HEK293 (cell line): ENCODE measurements around the gene SEMA6D.

Experiments
- CTCF ChIA-PET: fragments of 350-600 bp; formaldehyde crosslinking; extraction: SDS; loops from one replicate; lab custom pipeline; 2021; ENCODE audit warnings: antibody characterized with exemption; lab: Yijun Ruan, JAX
- POLR2A ChIA-PET: fragments of 300-600 bp; formaldehyde crosslinking; extraction: SDS; loops from one replicate; lab custom pipeline; 2020; ENCODE audit warnings: antibody characterized with exemption, inconsistent platforms; lab: Yijun Ruan, JAX
- H3K27ac ChIP-seq: fragments of 200-500 bp; sonication (Bioruptor generic); 2 replicates; pipeline ENCODE4 v1.5.1; 2014; ENCODE audit warnings: low read depth, low read length, control low read depth, inconsistent platforms; ENCODE audit errors: extremely low read depth
- H3K36me3 ChIP-seq, 2 experiments: fragments of 200-500 bp in 1 of 2; sonication (Bioruptor generic) in 1 of 2; 1 replicate in 1 of 2; 2 replicates in 1 of 2; pipeline ENCODE4 v1.5.1; 2014 to 2017; ENCODE audit warnings: inconsistent platforms in 2 of 2, low read length in 2 of 2; ENCODE audit not compliant: control insufficient read depth in 2 of 2, insufficient read depth in 1 of 2
- H3K4me1 ChIP-seq: fragments of 200-500 bp; sonication (Bioruptor generic); 2 replicates; pipeline ENCODE4 v1.5.1; 2014; ENCODE audit warnings: mild to moderate bottlenecking, low read length, inconsistent platforms; ENCODE audit not compliant: control insufficient read depth, insufficient read depth
- H3K4me3 ChIP-seq: 2 replicates; pipeline ENCODE4 v1.5.1; 2011; ENCODE audit warnings: low read depth, mild to moderate bottlenecking, control low read depth, low read length, moderate library complexity
- H3K9me3 ChIP-seq: fragments of 200-500 bp; sonication (Bioruptor generic); 2 replicates; pipeline ENCODE4 v1.5.1; 2014; ENCODE audit warnings: low read depth, low read length, inconsistent platforms; ENCODE audit not compliant: control insufficient read depth, insufficient read depth
- AEBP2 ChIP-seq: fragments of 450-650 bp; formaldehyde crosslinking; IDR thresholded peaks from 2 replicates; pipeline ENCODE4 v1.5.1; 2016; ENCODE audit warnings: missing biosample characterization, missing genetic modification characterization, borderline replicate concordance
- GLI4 ChIP-seq: fragments of 450-650 bp; formaldehyde crosslinking; IDR thresholded peaks from 2 replicates; pipeline ENCODE4 v1.5.1; 2016; ENCODE audit warnings: missing biosample characterization, missing genetic modification characterization
- PATZ1 ChIP-seq: fragments of 450-650 bp; formaldehyde crosslinking; IDR thresholded peaks from 2 replicates; pipeline ENCODE4 v1.5.1; 2016; ENCODE audit warnings: missing biosample characterization, missing genetic modification characterization
- PRDM2 ChIP-seq: fragments of 450-650 bp; formaldehyde crosslinking; IDR thresholded peaks from 2 replicates; pipeline ENCODE4 v1.5.1; 2016; ENCODE audit warnings: missing biosample characterization, missing genetic modification characterization, borderline replicate concordance
- RBAK ChIP-seq: fragments of 450-650 bp; formaldehyde crosslinking; IDR thresholded peaks from 2 replicates; pipeline ENCODE4 v1.5.1; 2016; ENCODE audit warnings: missing biosample characterization, missing genetic modification characterization
- REPIN1 ChIP-seq: fragments of 450-650 bp; formaldehyde crosslinking; IDR thresholded peaks from 2 replicates; pipeline ENCODE4 v1.5.1; 2017; ENCODE audit warnings: missing biosample characterization, missing genetic modification characterization, low read depth
- SP3 ChIP-seq: fragments of 450-650 bp; formaldehyde crosslinking; IDR thresholded peaks from 2 replicates; pipeline ENCODE4 v1.5.1; 2016; ENCODE audit warnings: missing biosample characterization, missing genetic modification characterization
- SP7 ChIP-seq: fragments of 450-650 bp; formaldehyde crosslinking; IDR thresholded peaks from 2 replicates; pipeline ENCODE4 v1.5.1; 2016; ENCODE audit warnings: missing biosample characterization, missing genetic modification characterization
- ZBTB6 ChIP-seq: fragments of 450-650 bp; formaldehyde crosslinking; IDR thresholded peaks from 2 replicates; pipeline ENCODE4 v1.5.1; 2017; ENCODE audit warnings: missing biosample characterization, missing genetic modification characterization
- ZNF10 ChIP-seq: fragments of 450-650 bp; formaldehyde crosslinking; IDR thresholded peaks from 2 replicates; pipeline ENCODE4 v1.5.1; 2017; ENCODE audit warnings: missing biosample characterization, missing genetic modification characterization
- ZNF157 ChIP-seq: fragments of 450-650 bp; formaldehyde crosslinking; IDR thresholded peaks from 2 replicates; pipeline ENCODE4 v1.5.1; 2016; ENCODE audit warnings: missing biosample characterization, missing genetic modification characterization
- ZNF280C ChIP-seq: fragments of 450-650 bp; formaldehyde crosslinking; IDR thresholded peaks from 2 replicates; pipeline ENCODE4 v1.5.1; 2016; ENCODE audit warnings: missing biosample characterization, missing genetic modification characterization
- ZNF354C ChIP-seq: fragments of 450-650 bp; formaldehyde crosslinking; IDR thresholded peaks from 2 replicates; pipeline ENCODE4 v1.5.1; 2016; ENCODE audit warnings: missing biosample characterization, missing genetic modification characterization, low read depth, borderline replicate concordance
- ZNF600 ChIP-seq: fragments of 450-650 bp; formaldehyde crosslinking; IDR thresholded peaks from 2 replicates; pipeline ENCODE4 v1.5.1; 2016; ENCODE audit warnings: missing biosample characterization, missing genetic modification characterization
- ZNF623 ChIP-seq: fragments of 450-650 bp; formaldehyde crosslinking; IDR thresholded peaks from 2 replicates; pipeline ENCODE4 v1.5.1; 2016; ENCODE audit warnings: missing biosample characterization, missing genetic modification characterization
- ZSCAN5A ChIP-seq: fragments of 450-650 bp; formaldehyde crosslinking; IDR thresholded peaks from 2 replicates; pipeline ENCODE4 v1.5.1; 2016; ENCODE audit warnings: missing biosample characterization, missing genetic modification characterization

The SEMA6D gene

GRCh38 chr15:47743385-47743784 lies 26.1 kb downstream of the SEMA6D start (continued):
- TF ChIP-seq ZNF157 (tag by site-specific recombination) = no peak
- TF ChIP-seq REPIN1 (tag by site-specific recombination) = no peak

GRCh38 chr15:47743886-47744285 lies 26.6 kb downstream of the SEMA6D start:
- TF ChIP-seq SP3 (tag by site-specific recombination) (no peak), ZNF354C (no peak), ZNF600 (tag by site-specific recombination) (no peak), ZBTB6 (tag by site-specific recombination) (no peak), ZSCAN5A (no peak)
- Histone ChIP-seq H3K36me3 (no peaks in the 10 kb centered on the region), H3K4me3 (no peak overlapping the region), H3K9me3 (no peaks in the 10 kb centered on the region), H3K27ac (no peak overlapping the region), H3K4me1 (no peaks in the 10 kb centered on the region)
- ChIA-PET CTCF (no interaction called here), POLR2A (no interaction called here)

GRCh38 chr15:47744496-47744895 lies 27.2 kb downstream of the SEMA6D start:
- Histone ChIP-seq H3K27ac (no peak overlapping the region), H3K9me3 (no peaks in the 10 kb centered on the region), H3K4me3 (no peak overlapping the region), H3K4me1 (no peaks in the 10 kb centered on the region), H3K36me3 (no peaks in the 10 kb centered on the region)
- ChIA-PET POLR2A (no interaction called here), CTCF (no interaction called here)
- TF ChIP-seq SP7 (tag by site-specific recombination) (no peak), GLI4 (no peak)

GRCh38 chr15:47744973-47745372 lies 27.7 kb downstream of the SEMA6D start:
- no peaks in the 10 kb centered on the region for H3K36me3 ChIP-seq
- no peak overlapping the region for H3K4me3 ChIP-seq
- H3K4me1 ChIP-seq = no peaks in the 10 kb centered on the region
- H3K9me3 ChIP-seq = no peaks in the 10 kb centered on the region
- no peak overlapping the region for H3K27ac ChIP-seq
- POLR2A ChIA-PET = no interaction called here
- CTCF ChIA-PET = no interaction called here
- TF ChIP-seq RBAK (tag by site-specific recombination) = no peak
- no peak for TF ChIP-seq PRDM2
- no peak for TF ChIP-seq PATZ1 (tag by site-specific recombination)
- TF ChIP-seq AEBP2 = no peak
- no peak for TF ChIP-seq ZNF623 (tag by site-specific recombination)
- no peak for TF ChIP-seq ZNF10 (tag by site-specific recombination)
- no peak for TF ChIP-seq ZNF280C
